AG04450 (cell line): Measurements from ENCODE around the gene CTCFL. TPM values are rescaled to one million over a fixed set of nuclear protein-coding genes. Genes with fewer than 3 reads are reported as not detected.
"Not testable (repeated sequence)": the region's sequence is repeated elsewhere in the genome, so short reads cannot be mapped to it uniquely, and the experiment has no call there.

ENCODE experiments used
- CTCF ChIA-PET: fragments of 300-600, 350-600 bp; formaldehyde crosslinking; extraction: SDS; loops from one replicate; lab custom pipeline; 2022; ENCODE audit warnings: antibody characterized with exemption, inconsistent platforms; lab: Charles Lee
- POLR2A ChIA-PET: fragments of 350-600 bp; formaldehyde crosslinking; extraction: SDS; loops from one replicate; lab custom pipeline; 2021; ENCODE audit warnings: antibody characterized with exemption, inconsistent platforms; lab: Yijun Ruan, JAX
- DNase-seq: peaks from one replicate; pipeline ENCODE4 v3.0.0-alpha.2; 2011; ENCODE audit warnings: low read depth, low spot score
- H3K27ac ChIP-seq: one replicate; pipeline ENCODE4 v1.5.1; 2012; ENCODE audit warnings: low read depth, low read length, control low read depth
- H3K27me3 ChIP-seq: one replicate; pipeline ENCODE4 v1.6.0; 2012; ENCODE audit warnings: low read length; ENCODE audit not compliant: control insufficient read depth, insufficient read depth
- H3K4me3 ChIP-seq: 2 replicates; pipeline ENCODE4 v1.5.1; 2011; ENCODE audit warnings: mild to moderate bottlenecking, low read depth, low read length, control low read depth
- H3K9me3 ChIP-seq: 2 replicates; pipeline ENCODE4 v1.5.1; 2012; ENCODE audit warnings: low read length; ENCODE audit not compliant: control insufficient read depth, insufficient read depth
- polyA plus RNA-seq: library from polyadenylated mRNA; depleted of rRNA; stranded (reverse); fragments of >200 nt; gene quantifications from 2 replicates; pipeline ENCODE4 v1.2.3, GENCODE V29; 2011
- TF ChIP-seq, protein P1 (sequence below): IDR thresholded peaks from 2 replicates; pipeline ENCODE4 v1.5.1; 2011; ENCODE audit warnings: low read depth, low read length, control low read depth, inconsistent platforms

CTCFL gene
- polyA plus RNA-seq, 1 experiment: not detected

GRCh38 chr20:57514273-57514751, 10.6 kb downstream of the CTCFL start:
- Histone ChIP-seq H3K27me3 (peaks cover 4% of the 10 kb centered on the region), H3K4me3 (no peak overlapping the region), H3K9me3 (no peaks in the 10 kb centered on the region), H3K27ac (no peak overlapping the region)
- CTCF ChIA-PET: interaction anchor here (0.7 to 6.6 kb wide), 5 partner anchors 16 to 696 kb away, joined by 3 to 114 read pairs (median 6); no protein-coding TSS in a partner anchor
- POLR2A ChIA-PET: no interaction called here
- TF ChIP-seq, protein P1, sequence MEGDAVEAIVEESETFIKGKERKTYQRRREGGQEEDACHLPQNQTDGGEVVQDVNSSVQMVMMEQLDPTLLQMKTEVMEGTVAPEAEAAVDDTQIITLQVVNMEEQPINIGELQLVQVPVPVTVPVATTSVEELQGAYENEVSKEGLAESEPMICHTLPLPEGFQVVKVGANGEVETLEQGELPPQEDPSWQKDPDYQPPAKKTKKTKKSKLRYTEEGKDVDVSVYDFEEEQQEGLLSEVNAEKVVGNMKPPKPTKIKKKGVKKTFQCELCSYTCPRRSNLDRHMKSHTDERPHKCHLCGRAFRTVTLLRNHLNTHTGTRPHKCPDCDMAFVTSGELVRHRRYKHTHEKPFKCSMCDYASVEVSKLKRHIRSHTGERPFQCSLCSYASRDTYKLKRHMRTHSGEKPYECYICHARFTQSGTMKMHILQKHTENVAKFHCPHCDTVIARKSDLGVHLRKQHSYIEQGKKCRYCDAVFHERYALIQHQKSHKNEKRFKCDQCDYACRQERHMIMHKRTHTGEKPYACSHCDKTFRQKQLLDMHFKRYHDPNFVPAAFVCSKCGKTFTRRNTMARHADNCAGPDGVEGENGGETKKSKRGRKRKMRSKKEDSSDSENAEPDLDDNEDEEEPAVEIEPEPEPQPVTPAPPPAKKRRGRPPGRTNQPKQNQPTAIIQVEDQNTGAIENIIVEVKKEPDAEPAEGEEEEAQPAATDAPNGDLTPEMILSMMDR: peak; percentile 78
- peak; percentile 44 for DNase-seq

GRCh38 chr20:57513199-57513598, 11.7 kb downstream of the CTCFL start:
- peaks cover 4% of the 10 kb centered on the region for H3K27me3 ChIP-seq
- CTCF ChIA-PET: interaction anchor here (0.7 to 6.6 kb wide), 6 partner anchors 69 to 698 kb away, joined by 3 to 114 read pairs (median 3); no protein-coding TSS in a partner anchor
- H3K4me3 ChIP-seq: no peak overlapping the region
- H3K27ac ChIP-seq: no peak overlapping the region
- no peaks in the 10 kb centered on the region for H3K9me3 ChIP-seq
- DNase-seq: peak; percentile 8
- TF ChIP-seq, protein P1: no peak
- POLR2A ChIA-PET: no interaction called here

DNA sequence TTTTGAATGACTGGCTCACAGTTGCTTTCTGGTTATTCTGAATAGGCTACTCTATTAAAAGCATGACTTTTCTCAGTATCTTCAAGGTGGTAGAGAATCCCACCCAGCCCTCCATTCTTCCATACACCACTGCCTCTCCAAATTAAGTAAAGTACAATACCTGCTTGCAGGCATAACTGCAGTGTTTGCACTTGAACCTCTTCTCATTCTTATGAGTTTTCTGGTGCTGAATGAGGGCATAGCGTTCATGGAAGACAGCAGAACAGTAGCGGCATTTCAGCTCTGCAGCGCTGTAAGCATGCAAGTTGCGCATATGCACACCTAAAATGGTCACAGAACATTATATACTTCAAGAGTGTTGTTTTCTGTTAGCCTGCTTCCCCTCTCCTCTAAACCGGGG, 12.5 kb downstream of the CTCFL start:
- no peak for DNase-seq
- H3K4me3 ChIP-seq: no peak overlapping the region
- ChIA-PET CTCF (interaction anchor here (1.0 to 1.4 kb wide), 2 partner anchors 70 to 84 kb away, joined by 3 to 6 read pairs; no protein-coding TSS in a partner anchor), POLR2A (no interaction called here)
- TF ChIP-seq, protein P1: no peak
- H3K27ac ChIP-seq: no peak overlapping the region
- H3K27me3 ChIP-seq: peaks cover 10% of the 10 kb centered on the region
- H3K9me3 ChIP-seq: no peaks in the 10 kb centered on the region

GRCh38 chr20:57511709-57512108, 13.2 kb downstream of the CTCFL start:
- H3K4me3 ChIP-seq, DNase-seq, H3K9me3 ChIP-seq, POLR2A ChIA-PET, H3K27ac ChIP-seq: not testable (repeated sequence)
- CTCF ChIA-PET: interaction anchor here (0.6 to 1.0 kb wide), 3 partner anchors 84 to 447 kb away, joined by 3 to 6 read pairs (median 4); no protein-coding TSS in a partner anchor
- H3K27me3 ChIP-seq: peaks cover 12% of the 10 kb centered on the region

GRCh38 chr20:57509665-57510237, 15.2 kb downstream of the CTCFL start:
- no peak for DNase-seq
- Histone ChIP-seq H3K9me3 (no peaks in the 10 kb centered on the region), H3K4me3 (no peak overlapping the region), H3K27me3 (peaks cover 12% of the 10 kb centered on the region), H3K27ac (no peak overlapping the region)
- ChIA-PET POLR2A (no interaction called here), CTCF (interaction anchor here (0.7 to 1.5 kb wide), 3 partner anchors 11 to 128 kb away, joined by 3 to 6 read pairs (median 3); no protein-coding TSS in a partner anchor)
- TF ChIP-seq, protein P1: peak; percentile 42
